HCT116 (cell line): ENCODE data around the gene TNRC6C. TPM values are rescaled to one million over a fixed set of nuclear protein-coding genes. Genes with fewer than 3 reads are reported as not detected.

ENCODE experiments used
- ATAC-seq: fragments of 200-7000 bp; cut with Tn5 transposase; 2 replicates; pipeline ENCODE4 v1.9.1; 2020; ENCODE audit warnings: mild to moderate bottlenecking, moderate library complexity
- BruUV-seq: library from RNA; stranded (reverse); fragments of 400-500 nt; replicated peaks from 2 replicates; lab custom pipeline; 2021; lab: Mats Ljungman, UMichigan
- CTCF ChIA-PET: fragments of 300-600 bp; sonication (Branson Sonifier 250); formaldehyde crosslinking; loops from one replicate; lab custom pipeline; 2021; ENCODE audit warnings: antibody characterized with exemption; lab: Charles Lee
- POLR2A ChIA-PET: fragments of 300-600, 350-600 bp; sonication (Branson Sonifier 250); formaldehyde crosslinking; loops from one replicate; lab custom pipeline; 2021; ENCODE audit warnings: antibody characterized with exemption; lab: Charles Lee
- RAD21 ChIA-PET, 2 experiments: fragments of 300-600 bp; sonication (Branson Sonifier 250); formaldehyde crosslinking; loops; one replicate each; lab custom pipeline; 2023; ENCODE audit warnings: low total read pairs in 2 of 2; ENCODE audit not compliant: uncharacterized antibody in 2 of 2, unreplicated experiment in 2 of 2, low non-redundant PET in 1 of 2; lab: Charles Lee
- DNase-seq: peaks from one replicate; pipeline ENCODE4 v3.0.0-alpha.2; 2010; ENCODE audit warnings: low read depth, low spot score
- H2AFZ ChIP-seq: fragments of 200-600 bp; shearing (Covaris generic), sonication (generic); 2 replicates; pipeline ENCODE4 v1.6.1; 2017; ENCODE audit warnings: low read depth, mixed run types, mixed read lengths, antibody characterized with exemption, low read length; ENCODE audit not compliant: poor library complexity, severe bottlenecking
- H3K27ac ChIP-seq: 2 replicates; pipeline ENCODE4 v1.5.1; 2012; ENCODE audit warnings: low read depth, low read length
- H3K27me3 ChIP-seq: fragments of 200-600 bp; sonication (generic); 2 replicates; pipeline ENCODE4 v1.6.1; 2016; ENCODE audit warnings: mixed run types, low read length, mixed read lengths; ENCODE audit not compliant: insufficient read depth
- H3K36me3 ChIP-seq, 2 experiments: fragments of 200-500 bp in 1 of 2; fragments of 200-600 bp in 1 of 2; sonication (Bioruptor generic) in 1 of 2; sonication (generic) in 1 of 2; 2 replicates each; pipeline versions ENCODE4 v1.5.1 to v1.6.1; 2014 to 2016; ENCODE audit warnings: low read length in 2 of 2, inconsistent platforms in 1 of 2, mixed read lengths in 1 of 2, mixed run types in 1 of 2; ENCODE audit not compliant: insufficient read depth in 2 of 2, control insufficient read depth in 1 of 2
- H3K4me1 ChIP-seq, 2 experiments: fragments of 200-600 bp in 1 of 2; sonication (generic) in 1 of 2; 2 replicates each; pipeline versions ENCODE4 v1.5.1 to v1.6.1; 2012 to 2017; ENCODE audit warnings: low read length in 2 of 2, inconsistent platforms in 1 of 2, mild to moderate bottlenecking in 1 of 2, mixed read lengths in 1 of 2, mixed run types in 1 of 2, moderate library complexity in 1 of 2; ENCODE audit not compliant: insufficient read depth in 2 of 2, control insufficient read depth in 1 of 2
- H3K4me2 ChIP-seq: fragments of 200-600 bp; sonication (generic); 2 replicates; pipeline ENCODE4 v1.6.1; 2017; ENCODE audit warnings: mixed run types, low read length, mixed read lengths
- H3K4me3 ChIP-seq, 2 experiments: fragments of 200-600 bp in 1 of 2; sonication (generic) in 1 of 2; replicated peaks in 1 of 2; 2 replicates each; pipeline ENCODE4 v1.5.1; 2011 to 2016; ENCODE audit warnings: low read length in 2 of 2, control low read depth in 1 of 2, low read depth in 1 of 2, mild to moderate bottlenecking in 1 of 2, mixed read lengths in 1 of 2, mixed run types in 1 of 2
- H3K79me2 ChIP-seq: fragments of 200-600 bp; sonication (generic); 2 replicates; pipeline ENCODE4 v1.6.1; 2017; ENCODE audit warnings: mild to moderate bottlenecking, mixed run types, low read length, moderate library complexity, mixed read lengths; ENCODE audit not compliant: insufficient read depth
- H3K9ac ChIP-seq: fragments of 200-600 bp; sonication (generic); 2 replicates; pipeline ENCODE4 v1.6.1; 2016; ENCODE audit warnings: low read length, mixed read lengths
- H3K9me2 ChIP-seq: fragments of 200-600 bp; sonication (generic), shearing (Covaris generic); 2 replicates; pipeline ENCODE4 v1.6.1; 2017; ENCODE audit warnings: mixed run types, mild to moderate bottlenecking, moderate library complexity; ENCODE audit not compliant: insufficient read depth
- H3K9me3 ChIP-seq, 2 experiments: fragments of 200-500 bp in 1 of 2; fragments of 200-600 bp in 1 of 2; sonication (Bioruptor generic) in 1 of 2; sonication (generic) in 1 of 2; 2 replicates each; pipeline ENCODE4 v1.6.1; 2014 to 2017; ENCODE audit warnings: low read length in 2 of 2, mixed read lengths in 2 of 2, inconsistent platforms in 1 of 2, low read depth in 1 of 2, mild to moderate bottlenecking in 1 of 2, mixed run types in 1 of 2, moderate library complexity in 1 of 2; ENCODE audit not compliant: control insufficient read depth in 1 of 2, insufficient read depth in 1 of 2
- H4K20me1 ChIP-seq: fragments of 200-600 bp; sonication (generic), shearing (Covaris generic); 2 replicates; pipeline ENCODE4 v1.6.1; 2017; ENCODE audit warnings: mixed run types, mild to moderate bottlenecking, moderate library complexity; ENCODE audit not compliant: insufficient read depth
- CTCF ChIP-seq, 3 experiments: fragments of 200-600 bp in 1 of 3; sonication (generic) in 1 of 3; IDR thresholded peaks in 2 of 3; conservative IDR thresholded peaks in 1 of 3; 2 replicates each; pipeline ENCODE4 v1.5.1; 2012 to 2017; ENCODE audit warnings: low read depth in 2 of 3, low read length in 2 of 3, antibody characterized with exemption in 1 of 3, borderline replicate concordance in 1 of 3, control low read depth in 1 of 3, mild to moderate bottlenecking in 1 of 3, mixed read lengths in 1 of 3, mixed run types in 1 of 3, moderate library complexity in 1 of 3; ENCODE audit not compliant: insufficient read depth in 1 of 3
- EZH2phosphoT487 ChIP-seq: fragments of 200-600 bp; IDR thresholded peaks from 2 replicates; pipeline ENCODE4 v1.6.1; 2018; ENCODE audit warnings: antibody characterized with exemption, borderline replicate concordance
- REST ChIP-seq: IDR thresholded peaks from 2 replicates; pipeline ENCODE4 v1.6.1; 2012; ENCODE audit warnings: low read depth
- SIN3A ChIP-seq: IDR thresholded peaks from 2 replicates; pipeline ENCODE4 v1.6.1; 2012; ENCODE audit warnings: low read depth
- SP1 ChIP-seq: IDR thresholded peaks from 2 replicates; pipeline ENCODE4 v1.6.1; 2012; ENCODE audit warnings: low read depth
- ZBTB33 ChIP-seq: IDR thresholded peaks from 2 replicates; pipeline ENCODE4 v1.6.1; 2011; ENCODE audit warnings: mild to moderate bottlenecking, low read length, moderate library complexity; ENCODE audit not compliant: insufficient replicate concordance; ENCODE audit errors: extremely low read depth
- intact Hi-C: fragments of 100-400 bp; cut with micrococcal nuclease; formaldehyde crosslinking; loops from 2 replicates; pipeline ENCODE4 v1.10.0; 2022
- total RNA-seq: library from RNA; stranded (reverse); gene quantifications from one replicate; pipeline ENCODE4 v1.2.1, GENCODE V29; 2021; ENCODE audit not compliant: unreplicated experiment

TNRC6C gene
- total RNA-seq, 1 experiment from 2014 or later, result 23.4 TPM

- no peak for TF ChIP-seq ZBTB33
- TF ChIP-seq SIN3A, result no peak
- TF ChIP-seq EZH2phosphoT487, result no peak
Measured at GRCh38 chr17:78116411-78116810, 157.9 kb downstream of the TNRC6C start (continued).

GRCh38 chr17:78117027-78117981 is 158.8 kb downstream of the TNRC6C start:
- BruUV-seq, result no TSS peak
- Histone ChIP-seq H3K27me3 (no peaks in the 10 kb centered on the region), H3K79me2 (no peaks in the 10 kb centered on the region), H3K9me2 (no peaks in the 10 kb centered on the region), H3K27ac (no peak overlapping the region), H3K36me3 (peaks cover 0 to 10% of the 10 kb centered on the region in 2 experiments; a peak in 2 of 4 replicates), H3K9me3 (no peaks in the 10 kb centered on the region), H3K4me3 (no peak overlapping the region), H3K4me2 (no peak overlapping the region), H3K9ac (no peak overlapping the region), H3K4me1 (peaks cover 0 to 4% of the 10 kb centered on the region in 2 experiments; a peak in 1 of 4 replicates), H2AFZ (no peak overlapping the region), H4K20me1 (no peaks in the 10 kb centered on the region)
- peak; percentile 41 to 70 (median 52); a peak in 5 of 6 replicates for TF ChIP-seq CTCF (IDR thresholded peaks at IDR 0.05 in 2 of 3, conservative IDR thresholded peaks at IDR 0.05 in 1 of 3; ENCODE audit: borderline replicate concordance in 1 of 3, insufficient read depth in 1 of 3, low read depth in 2 of 3, low read length in 2 of 3)
- no peak for TF ChIP-seq SP1
- no peak for TF ChIP-seq REST
- TF ChIP-seq ZBTB33, result no peak
- DNase-seq, result no peak
- ATAC-seq, result peak; percentile 51
- intact Hi-C loops, result loop anchor here (10.0 kb wide), 1 partner anchor 307 kb away; no protein-coding TSS in a partner anchor
- ChIA-PET POLR2A (no interaction called here), RAD21 (no interaction called here), CTCF (interaction anchor here (1.3 kb wide), 2 partner anchors 33 to 70 kb away, joined by 3 read pairs; partner anchors contain the start of genes AFMID and TK1)
